GM19035 (cell line): ENCODE data around the gene GALNTL6.

Experiments
- ATAC-seq: cut with Tn5 transposase; IDR thresholded peaks from one replicate; pipeline ENCODE4 v1.9.1; 2021; ENCODE audit not compliant: unreplicated experiment

Gene GALNTL6

DNA sequence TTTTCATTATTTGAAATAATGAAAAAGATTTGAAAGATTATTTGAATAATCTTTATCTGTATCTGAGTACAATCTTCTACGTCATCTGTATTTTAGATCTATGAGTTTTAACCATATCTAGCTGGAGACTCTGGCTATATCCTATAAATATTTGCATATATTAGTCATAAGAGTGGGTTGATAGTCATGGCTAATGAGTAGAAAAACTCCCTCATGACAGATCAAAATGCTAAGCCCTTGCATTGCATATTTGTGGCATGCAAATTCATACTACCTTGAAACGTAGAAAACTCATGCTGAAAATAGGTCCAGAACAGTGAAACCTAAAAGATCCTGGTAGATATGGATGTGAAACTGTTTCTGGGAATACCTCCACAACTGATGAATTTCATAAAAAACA is 291.3 kb downstream of the GALNTL6 start:
- no peak for ATAC-seq

DNA sequence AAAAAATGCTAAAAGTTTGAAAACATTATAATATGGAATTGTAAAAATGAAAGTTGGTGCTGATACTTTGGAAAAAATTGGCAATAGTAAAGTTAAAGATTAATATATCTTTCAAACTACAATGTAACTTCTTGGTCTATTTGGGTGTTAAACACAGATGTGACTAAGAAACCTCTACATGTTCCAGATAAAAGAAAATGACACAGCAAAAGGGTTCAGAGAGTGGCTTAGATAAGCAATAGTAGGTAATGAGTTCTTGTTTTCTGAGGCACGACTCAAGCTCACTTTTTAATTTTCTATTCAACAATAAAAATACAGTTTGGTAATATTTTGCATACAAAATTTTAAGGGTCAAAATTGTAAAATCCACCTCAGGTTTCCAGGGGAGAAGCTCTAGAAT is 292.7 kb downstream of the GALNTL6 start:
- ATAC-seq = no peak

DNA sequence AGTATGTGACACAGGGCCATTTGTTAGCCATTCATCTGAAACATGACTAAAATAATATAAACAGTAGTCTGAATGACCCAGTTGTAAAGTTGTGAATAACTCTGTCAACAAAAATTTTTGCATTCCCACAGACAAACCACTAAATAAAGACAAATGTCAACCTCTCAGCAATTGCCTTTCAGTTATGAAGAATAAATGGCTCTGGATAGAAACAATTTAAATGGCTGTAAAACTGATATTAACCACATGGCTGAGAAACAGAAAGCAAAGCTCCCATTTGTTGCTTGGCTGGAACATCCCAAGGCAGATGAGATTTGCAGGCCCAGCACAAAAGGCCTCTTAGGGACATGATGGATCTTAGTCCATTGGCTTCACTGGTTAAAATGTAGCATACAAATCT is 296.3 kb downstream of the GALNTL6 start:
- ATAC-seq = no peak

DNA sequence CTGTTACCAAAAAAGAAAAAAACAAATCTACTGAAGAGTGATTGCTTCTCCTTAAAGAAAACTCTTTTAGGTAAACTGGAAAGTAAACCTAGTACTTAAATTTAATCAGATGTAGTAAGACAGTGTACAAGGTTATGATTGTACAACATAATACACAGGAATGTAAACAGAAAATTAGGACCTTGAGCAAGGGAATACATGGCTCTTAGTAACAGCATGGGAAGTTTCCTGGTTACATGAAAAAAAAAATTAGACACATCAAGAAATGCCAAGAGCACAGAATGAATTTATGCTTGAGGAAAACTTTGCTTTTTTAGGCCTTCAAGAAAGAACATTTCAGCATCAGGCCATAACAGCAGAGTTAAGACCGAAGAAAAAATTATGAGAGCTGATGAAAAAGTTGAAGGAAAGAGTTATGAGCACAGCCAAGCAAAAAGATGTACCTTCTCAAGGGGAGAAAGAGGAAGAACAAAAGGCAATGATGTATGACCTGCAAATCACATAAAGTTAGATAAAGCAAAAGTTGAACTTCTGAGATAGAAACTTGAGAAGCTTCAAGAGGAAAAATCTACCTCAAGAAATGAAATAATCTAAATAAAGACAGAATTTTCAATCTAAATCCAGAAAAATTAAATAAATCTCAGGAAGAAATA is 311.6 kb downstream of the GALNTL6 start:
- no peak for ATAC-seq

DNA sequence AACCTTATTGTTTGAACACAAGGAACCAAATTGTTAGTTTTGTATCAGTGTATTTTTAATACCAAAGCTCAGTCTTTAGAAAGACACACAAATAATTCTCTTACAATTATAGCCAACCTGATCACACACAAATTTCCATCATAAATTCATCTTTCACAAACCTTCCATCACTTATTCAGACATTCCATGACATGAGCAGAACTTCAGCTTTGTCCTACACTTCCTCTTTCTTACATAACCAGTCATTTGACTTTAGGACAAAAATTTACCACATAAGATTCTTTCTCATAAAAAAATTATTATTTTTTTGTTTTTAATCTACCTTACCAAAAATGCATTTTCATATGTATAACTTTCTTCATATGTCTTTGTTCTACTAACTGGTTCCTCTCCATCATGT is 312.2 kb downstream of the GALNTL6 start:
- ATAC-seq = no peak

DNA sequence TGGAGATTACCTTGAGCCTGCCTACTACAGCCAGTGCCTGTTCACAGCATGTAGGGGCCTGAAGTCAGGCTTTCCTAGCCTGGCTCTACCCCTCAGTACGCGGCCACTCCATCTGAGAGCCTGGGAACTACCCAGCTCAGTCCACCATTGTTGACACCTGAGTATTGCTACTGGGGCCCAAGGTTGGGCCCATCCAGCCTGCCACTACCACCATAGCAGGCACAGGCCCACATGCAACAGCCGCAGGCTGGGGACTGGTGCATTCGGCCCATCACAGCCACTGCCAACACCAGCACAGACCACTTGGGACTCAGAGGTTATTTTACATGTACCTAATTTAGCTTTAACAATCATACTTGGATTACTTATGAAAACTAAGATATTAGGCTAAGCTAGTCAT is 314.0 kb downstream of the GALNTL6 start:
- no peak for ATAC-seq

DNA sequence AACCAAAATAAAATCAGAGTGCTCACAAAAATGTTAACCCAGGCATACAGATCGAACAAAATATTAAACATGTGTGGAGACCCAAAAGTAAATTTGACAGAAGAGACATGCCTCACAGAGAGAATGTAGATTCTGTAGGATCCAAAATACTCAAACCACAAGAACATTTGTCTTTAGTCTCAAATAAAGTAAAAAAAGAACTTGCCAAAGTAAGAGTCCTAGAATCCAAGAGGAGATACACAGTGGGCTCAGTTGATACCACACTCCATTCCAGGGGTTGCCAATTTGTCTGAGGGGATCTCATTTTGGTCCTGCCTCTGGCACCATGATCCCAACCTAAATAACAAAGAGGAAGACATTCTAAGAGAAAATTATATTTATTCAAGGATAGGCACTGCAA is 316.4 kb downstream of the GALNTL6 start:
- no peak for ATAC-seq

DNA sequence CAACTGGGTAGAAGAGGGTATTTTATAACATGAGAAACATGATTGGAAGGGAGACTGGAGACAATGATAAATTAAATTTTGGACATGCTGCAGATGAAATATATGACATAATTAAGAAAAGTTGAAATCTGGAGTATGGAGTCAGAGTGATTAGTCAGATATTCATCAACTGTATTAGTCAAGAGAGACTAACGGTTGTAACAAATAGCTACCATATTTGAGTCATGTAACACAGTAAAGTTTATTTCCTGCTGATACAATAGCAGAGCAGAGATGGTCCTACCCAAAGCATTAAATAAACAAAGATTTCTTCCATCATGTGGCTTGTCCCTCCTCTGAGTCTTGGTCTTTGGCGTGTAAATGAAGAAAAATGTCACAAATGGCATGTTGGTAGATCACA is 321.3 kb downstream of the GALNTL6 start:
- ATAC-seq = no peak

DNA sequence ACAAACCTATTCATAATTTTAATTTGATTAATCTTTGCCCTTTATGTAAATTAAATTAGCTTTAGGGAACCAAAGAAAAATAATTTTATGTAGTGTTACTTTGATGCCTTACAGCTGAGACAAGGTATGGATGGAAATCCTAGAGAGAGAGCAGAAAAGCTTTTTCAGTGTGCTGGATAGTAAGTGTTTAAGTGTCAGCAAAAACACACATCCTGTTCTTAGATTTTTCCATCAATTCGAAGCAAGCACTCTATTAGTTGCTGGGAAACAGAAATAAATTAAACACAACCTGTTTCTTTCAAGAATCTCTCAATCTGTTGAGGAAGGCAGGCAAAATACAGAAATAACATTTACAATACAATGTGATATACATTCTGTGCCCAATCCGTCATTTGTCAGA is 327.8 kb downstream of the GALNTL6 start:
- no peak for ATAC-seq

DNA sequence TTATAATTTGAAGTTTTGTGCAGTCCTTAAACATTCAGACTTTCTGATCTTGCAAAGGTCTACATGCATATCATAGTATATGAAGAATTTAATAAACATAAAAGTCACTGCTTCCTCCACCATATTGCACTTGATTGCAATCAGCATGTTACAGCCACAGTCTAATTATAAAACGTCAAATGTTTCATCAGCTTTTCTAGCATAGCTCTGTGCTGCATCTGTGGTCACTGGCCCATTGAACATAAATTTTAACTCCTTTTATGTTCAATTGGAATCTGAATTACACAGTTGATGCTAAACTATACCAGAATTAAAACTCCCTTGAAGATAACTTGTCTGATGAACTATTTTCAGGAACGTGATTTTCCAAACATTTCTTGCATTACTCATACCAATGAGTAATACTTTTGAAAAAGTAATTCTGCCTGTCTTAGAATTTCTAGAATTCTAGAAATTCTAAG is 329.1 kb downstream of the GALNTL6 start:
- no peak for ATAC-seq

DNA sequence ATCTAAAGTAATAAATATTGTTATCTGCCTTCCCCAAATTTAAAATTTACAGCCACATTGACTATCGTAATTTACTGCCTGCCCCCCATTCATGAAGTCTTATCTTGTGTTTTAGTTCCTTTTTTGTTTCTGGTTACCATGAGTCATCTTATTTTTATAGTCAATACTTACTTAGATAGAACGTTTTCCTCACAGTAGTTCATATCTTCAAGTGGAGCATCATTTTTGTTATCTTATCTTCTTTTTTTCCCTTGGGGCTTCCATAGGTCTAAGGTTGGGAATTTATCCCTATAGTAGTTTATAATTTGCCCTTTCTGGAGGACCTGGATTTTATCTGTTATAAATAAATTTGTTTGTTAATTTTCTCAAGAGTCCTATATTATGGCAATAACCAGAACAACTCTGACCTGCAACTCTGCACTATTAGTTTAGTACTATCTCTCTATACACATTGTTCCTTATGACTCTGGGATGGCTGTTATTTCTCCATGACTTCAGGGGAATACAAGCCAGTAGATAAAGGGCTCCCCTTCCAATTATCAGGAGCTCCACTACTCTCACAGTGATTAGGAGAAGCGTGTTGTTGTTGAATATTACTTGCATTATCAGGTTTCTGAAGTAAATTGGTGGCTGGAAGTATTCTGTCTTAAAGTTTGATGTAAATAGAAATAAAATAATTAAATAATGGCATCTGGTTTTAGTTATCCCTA is 330.6 kb downstream of the GALNTL6 start:
- no peak for ATAC-seq

DNA sequence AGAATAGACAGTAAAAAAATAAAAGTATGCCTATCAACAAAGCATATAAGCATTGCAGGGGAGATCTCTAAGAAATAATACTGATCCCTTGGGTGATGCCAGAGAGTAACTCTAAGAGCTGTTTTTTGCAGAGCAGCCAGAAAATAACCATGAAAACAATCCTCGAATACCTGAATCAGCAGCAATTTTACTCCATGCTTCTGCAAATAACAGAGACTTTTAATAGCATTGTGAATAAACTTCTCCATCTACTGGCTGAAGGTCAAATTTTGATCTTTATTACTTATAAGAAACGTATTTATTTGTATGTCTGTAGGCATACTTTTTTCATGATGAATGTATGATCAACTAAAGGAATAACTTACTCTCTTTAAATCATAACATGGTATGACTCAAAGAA is 334.5 kb downstream of the GALNTL6 start:
- ATAC-seq = no peak

DNA sequence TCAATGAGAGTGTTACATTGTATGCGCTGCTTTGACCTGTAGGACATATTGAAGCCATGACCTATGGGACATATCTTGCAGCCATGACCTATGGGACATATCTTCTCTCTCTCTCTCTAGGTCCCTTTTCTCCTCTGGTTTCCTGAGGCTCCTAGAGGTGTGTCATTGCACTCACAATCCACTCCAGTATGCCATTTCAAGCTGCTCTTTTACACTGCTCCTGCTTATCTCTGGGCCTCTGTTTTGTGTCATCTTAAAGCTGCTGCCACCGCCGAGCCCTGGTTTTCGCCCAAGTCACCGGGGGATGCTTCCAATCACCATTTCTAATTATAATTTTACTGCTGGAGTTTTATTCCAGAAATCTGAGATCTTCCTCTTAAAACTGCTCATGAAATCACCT is 336.1 kb downstream of the GALNTL6 start:
- no peak for ATAC-seq

DNA sequence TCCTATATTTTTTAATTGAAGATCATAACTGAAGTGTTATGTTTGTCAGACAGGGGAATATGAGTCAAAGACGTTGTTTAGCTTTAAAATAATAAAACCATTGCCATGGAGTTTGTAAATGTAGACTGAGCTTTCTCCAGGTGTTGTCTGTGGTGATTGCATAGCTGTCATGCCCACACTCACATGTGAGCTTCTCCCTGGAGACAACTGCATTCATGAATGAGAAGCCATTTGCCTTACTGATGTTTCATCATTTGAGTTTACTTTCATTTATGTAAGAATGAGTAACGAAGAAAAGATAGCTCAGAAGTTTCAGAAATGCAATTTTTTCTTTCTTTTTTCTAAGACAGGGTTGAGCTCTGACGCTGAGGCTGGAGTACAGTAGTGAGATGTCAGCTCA is 339.1 kb downstream of the GALNTL6 start:
- ATAC-seq = no peak

DNA sequence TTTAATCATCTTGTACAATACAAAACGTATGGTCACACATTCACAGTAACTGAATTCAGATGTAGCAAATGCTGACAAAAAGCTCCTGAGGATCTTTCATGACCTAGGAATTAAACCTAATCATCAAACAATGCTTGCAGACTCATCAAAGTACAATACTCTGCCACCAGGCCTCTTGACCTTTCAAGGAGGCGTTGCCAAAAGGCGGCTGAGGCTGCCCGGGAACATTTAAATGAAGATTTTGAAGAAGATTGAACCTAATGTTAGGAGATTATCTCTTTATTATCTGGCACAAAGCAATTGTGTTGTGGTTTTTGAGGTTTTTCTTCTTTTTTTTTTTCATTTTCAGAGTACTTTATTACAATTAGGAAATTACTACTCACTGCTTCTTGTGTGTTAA is 340.5 kb downstream of the GALNTL6 start:
- ATAC-seq = no peak

DNA sequence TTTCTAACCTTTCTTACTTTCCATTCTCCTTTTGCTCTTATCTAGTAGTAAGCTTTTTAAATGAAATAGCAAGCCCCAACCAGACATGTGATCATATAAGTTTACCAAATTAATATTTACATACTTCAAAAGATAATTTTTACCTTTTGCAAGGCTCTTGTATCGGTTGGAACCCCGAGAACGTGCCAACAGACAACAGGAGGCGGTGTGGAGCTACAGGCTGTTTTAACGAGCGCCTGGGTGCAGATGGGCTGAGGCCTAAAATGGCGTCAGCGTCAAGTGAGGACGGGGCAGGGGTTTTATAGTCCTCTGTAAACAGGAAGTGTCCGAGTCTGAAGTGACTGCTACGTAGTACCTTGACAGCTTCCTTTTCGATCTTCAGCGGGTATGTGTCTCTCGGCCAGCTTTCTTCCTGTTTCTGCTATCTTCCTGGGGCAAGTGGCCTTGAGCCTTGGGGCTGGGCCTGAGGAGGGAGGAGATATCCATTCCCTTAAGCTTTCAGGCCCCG is 342.7 kb downstream of the GALNTL6 start:
- ATAC-seq = no peak

DNA sequence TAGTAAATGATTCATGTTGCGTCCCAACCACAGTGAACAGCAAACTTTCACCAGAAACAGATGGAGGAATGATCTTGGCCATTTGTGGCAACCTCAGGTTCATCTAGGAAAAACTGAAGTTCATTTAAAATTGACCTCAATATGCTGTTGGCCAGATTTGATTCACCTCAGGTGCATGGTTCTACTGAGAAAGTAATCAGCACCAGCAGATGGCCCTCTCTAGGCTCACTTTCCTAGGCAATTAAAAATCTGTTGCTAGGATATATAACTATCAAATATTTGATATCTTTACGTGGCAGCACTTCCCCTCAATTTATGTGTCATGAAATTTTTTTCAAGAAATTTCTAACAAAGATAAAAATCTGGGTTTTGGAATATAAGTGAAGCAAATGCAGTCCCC is 344.7 kb downstream of the GALNTL6 start:
- no peak for ATAC-seq

DNA sequence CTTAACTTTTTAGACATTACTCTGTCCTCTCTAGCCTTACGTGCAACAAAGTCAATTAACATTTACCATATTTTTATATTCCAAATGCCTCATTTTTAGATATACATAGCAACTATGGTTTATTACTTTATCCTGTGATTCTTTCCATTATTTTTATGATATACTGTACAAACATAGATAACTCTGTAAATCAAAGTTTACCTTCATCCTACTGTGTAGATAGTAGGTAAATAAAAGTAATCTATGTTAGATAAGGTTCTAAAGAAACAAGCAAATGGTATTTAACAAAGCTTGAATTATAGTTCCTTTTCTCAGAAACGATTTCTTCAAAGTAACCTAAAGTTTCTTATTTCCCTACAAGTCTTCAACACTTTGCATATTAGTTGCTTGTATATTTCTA is 350.0 kb downstream of the GALNTL6 start:
- no peak for ATAC-seq

DNA sequence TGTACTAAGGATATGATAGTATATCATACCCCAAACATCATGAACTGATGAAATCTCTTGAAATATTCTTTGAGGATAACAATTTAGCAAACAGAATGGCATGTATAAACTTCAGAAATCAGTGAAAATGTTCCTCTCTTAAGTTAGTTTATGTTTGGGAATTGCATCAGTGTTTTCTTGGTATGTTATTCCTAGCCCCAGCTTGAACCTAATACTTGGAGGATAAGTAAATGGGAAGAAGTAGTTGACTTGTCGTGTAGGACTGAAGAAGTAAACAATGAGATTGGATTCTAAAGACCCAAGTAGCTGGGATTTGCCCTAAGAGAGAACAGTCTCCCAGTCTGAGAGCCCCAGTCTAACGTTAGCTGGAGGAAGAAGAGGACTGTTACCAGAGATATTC is 355.7 kb downstream of the GALNTL6 start:
- no peak for ATAC-seq

DNA sequence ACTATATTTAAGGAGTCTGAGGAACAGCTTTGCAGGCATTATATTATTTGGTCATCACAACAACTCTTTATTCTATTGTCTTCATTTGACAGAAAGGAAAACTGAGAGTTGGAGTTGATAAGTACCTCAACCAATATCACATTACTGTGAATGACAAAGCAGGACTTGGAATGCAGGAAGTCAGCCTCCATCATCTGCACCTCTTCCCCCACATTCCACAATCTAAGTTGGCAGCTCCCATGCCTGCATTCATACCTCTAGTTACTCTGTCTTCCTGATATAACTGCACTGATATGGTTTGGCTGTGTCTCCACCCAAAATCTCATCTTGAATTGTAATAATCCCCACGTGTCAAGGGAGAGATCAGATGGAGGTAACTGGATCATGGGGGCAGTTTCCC is 356.7 kb downstream of the GALNTL6 start:
- no peak for ATAC-seq

DNA sequence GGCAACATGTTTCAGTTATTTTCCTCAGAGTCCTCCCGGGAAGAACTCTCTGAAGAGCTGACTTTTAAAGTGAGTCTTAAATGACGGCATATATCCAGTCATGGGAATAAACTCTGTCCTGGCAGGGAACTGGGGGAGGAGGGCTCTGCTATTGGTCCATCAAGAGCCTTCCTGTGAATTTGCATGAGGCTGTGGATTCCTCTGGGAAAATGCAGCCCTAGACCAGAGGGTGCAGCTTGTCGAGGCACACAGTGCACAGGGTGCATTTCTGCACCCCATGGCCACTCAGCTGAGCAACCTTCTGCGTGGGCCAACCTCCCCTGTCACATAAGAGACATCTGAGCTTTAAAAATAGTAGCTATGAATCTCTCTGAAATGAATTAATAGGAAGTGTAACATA is 360.0 kb downstream of the GALNTL6 start:
- ATAC-seq = no peak

DNA sequence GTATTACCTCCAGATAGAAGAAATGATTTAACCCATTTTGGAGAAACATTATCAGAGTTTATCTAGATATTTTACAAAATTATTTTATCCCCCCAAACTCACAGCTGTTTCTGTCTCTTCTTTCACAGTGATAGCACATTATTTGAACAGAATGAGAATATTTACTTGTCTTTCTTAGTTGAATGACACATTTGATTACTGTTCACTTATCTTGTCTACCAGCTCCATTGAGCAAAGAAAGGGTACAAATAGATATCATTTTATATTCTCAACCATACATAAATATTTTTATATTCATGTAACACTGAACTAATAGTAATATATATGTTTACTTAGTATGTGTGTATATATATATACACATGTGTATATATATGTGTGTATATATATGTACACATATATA is 364.2 kb downstream of the GALNTL6 start:
- ATAC-seq = no peak
